Erythroblast (primary cell): Measurements from ENCODE around the gene EIF5A.

Experiments
- GATA1 ChIP-seq: IDR thresholded peaks from 2 replicates; pipeline ENCODE4 v1.6.1; 2011; ENCODE audit warnings: low read depth, mild to moderate bottlenecking, control low read depth, low read length, moderate library complexity
- POLR2A ChIP-seq: IDR thresholded peaks from 2 replicates; pipeline ENCODE4 v1.6.1; 2011; ENCODE audit warnings: mild to moderate bottlenecking, low read length

DNA sequence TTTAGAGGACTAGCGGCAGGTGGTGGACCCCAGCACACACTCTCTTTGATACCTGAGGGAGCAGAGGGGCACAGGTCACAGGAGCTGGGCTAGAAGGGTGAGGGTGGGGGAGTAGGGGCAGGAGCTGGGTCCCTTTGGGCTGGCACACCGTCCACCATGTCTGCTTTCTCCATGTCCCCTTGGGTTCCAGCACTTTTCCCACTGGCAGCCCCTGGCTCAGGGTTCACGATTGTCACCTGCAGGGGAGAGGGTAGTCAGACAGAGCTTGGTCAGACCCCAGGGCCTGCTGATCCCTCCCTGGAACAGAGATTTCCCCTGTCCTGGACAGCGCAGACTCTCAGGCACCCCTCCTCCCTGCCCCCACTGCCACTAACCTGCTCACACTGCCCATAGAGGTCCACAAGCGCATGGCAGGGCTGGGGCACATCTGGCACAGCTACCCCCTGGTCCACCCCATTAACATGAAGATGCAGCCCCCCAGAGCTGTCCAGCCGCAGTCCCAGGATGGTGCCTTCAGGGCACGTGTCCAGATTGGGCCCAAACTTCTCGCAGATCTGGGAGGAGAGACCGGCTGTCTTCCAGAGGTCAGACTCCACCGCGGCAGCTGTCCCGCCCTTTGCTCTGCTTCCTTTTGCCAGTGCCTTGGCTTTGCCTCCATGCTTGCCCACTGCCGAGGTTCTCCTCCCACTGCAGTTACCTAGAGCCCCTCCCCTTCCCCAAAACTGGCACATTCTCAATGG, 10.9 kb downstream of the EIF5A start:
- no peak for TF ChIP-seq POLR2A
- TF ChIP-seq GATA1, result no peak
